HG03442 (cell line): ENCODE measurements around the gene CLGN.

Experiments used
- ATAC-seq: cut with Tn5 transposase; IDR thresholded peaks from one replicate; pipeline ENCODE4 v1.9.1; 2021; ENCODE audit warnings: mild to moderate bottlenecking, moderate library complexity; ENCODE audit not compliant: unreplicated experiment

The CLGN gene

DNA sequence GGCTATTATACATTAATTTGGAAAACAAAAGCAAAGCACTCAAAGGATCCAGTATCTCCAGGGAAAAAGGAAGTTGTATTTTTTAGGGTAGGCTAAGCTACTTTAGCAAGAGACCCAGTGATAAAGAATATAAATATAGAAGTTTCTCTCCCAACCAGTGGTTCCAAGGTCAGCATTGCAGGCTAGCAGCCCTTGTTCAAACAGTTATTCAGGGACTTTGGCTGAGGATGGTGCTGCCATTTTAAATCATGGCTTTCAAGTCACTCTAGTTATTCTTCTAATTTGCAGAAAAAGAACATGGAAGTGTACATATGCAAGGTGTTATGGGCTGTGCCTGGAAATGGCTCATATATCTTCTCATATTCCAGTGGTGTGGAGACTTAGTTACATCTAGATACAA lies 44.7 kb downstream of the CLGN start:
- no peak for ATAC-seq

DNA sequence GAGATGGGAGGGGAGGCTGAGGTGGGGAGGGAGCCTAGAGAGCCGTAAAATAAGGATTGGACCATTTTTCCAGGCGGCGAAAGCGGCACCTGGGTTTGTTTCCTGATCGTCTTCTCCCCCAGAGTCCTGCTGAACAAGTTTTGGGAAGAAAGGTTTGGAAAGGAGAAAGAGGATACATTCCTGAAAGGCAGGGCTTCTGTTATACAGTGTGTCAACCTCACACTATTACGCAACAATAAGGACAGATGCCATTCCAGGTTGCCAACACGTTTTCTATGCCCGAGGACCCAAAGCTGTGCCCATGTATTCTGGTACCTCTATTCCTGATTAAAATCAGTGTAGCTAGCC lies 53.3 kb downstream of the CLGN start:
- no peak for ATAC-seq

DNA sequence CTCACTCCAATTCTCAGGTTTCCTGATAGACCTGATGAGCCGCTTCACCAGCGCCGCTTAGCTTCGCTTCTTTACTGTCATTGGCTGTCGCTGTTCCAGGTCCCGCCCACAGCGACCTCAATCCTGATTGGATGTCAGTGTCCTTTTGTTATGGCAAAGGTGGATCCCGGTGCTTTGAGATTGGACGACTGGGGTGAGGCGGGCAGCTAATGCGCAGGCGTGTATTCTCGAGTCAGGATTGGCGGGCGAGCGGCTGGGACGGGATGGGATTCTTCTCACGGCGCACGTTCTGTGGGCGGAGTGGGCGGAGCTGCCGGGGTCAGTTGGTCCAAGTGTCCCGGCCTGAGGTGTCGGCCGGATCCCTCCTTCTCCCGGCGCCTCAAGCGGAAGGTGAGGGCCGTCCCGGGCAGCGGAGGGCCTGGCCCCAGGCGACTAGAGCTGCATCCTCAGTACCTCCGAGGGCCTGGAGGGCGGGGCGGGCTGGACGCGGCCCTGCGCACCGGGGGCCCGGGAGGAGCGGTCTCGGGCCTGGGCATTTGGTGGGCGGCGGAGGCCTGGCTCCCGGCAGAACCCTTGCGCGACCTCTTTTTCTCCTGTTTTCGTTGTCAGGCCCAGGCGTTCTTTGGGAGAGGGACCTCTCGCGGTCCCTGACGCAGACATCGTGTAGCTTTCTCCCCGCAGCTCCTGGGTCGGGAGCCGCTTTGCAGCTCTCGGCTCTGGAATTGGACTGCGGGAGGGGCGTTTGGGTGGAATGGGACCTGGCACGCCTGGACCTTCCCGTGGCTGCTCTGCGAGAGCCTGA lies 53.9 kb downstream of the CLGN start, which contains the start of gene SCOC:
TSS of gene SCOC (plus strand) at position 319 of the 802 bp plus-strand sequence. CDS start 5,525 bp downstream, outside the sequence.
- ATAC-seq: peak; percentile 91

DNA sequence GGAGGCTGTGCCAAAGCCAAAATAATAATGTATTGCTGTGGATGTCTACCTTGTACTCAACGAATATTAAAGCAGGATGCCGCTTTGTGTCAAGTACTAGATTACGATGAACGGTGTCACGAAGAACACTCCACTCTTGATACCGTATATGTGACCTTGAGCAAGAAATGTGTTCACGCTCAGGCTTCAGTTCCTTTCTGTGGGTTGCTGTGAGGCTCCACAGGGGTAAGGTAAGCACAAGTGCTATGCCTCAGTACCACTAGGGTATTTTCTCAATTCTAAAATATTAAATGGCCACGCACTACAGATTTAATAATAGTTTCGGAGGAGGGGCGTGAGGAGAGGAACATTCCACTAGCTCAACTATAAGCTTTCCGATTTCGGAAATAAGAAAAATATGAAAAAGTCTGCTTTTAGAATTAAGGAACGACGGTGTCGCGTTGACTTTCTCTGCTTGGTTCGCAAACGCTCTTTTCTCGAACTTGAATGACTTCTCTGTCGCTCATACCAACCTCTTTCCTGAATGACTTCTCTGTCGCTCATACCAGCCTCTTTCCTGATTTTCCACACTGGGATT lies 54.6 kb downstream of the CLGN start:
- ATAC-seq: peak; percentile 50

DNA sequence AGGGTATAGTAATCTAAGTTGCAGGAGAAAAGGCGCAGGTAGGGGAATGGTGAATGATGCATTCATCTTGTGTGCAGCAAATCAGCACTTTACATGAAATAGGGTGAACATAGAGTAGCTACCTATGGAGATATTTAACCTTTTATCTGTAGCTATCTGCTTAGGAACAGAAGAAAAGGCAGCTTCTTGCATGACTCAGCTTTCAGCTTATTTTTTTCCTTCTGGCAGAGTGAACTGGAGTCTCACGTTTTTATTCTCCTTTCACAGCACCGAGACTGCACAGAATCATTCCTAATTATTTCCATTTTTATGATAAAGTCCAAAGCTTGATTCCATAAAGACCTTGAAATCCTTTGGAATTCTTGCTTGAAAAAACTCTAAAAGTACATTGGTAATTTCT lies 58.8 kb downstream of the CLGN start:
- ATAC-seq: no peak

DNA sequence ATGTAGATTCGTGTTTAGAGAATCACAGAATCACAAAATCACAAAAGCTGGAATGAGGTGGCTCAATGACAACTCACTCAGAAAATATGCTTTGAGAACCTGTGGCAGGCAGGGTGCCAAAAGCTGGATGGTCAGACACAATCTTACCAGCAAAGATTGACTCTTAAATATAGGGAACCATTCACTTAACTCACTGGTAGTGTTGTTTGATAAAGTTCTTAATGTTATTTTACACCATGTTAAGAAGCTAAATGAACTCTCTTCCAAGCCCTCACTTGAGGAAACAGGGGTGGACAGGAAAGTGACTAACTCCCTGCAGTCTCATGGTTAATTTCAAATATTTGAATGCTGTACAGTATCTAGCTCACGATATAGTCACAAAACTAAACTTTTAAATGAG lies 59.7 kb downstream of the CLGN start:
- no peak for ATAC-seq

DNA sequence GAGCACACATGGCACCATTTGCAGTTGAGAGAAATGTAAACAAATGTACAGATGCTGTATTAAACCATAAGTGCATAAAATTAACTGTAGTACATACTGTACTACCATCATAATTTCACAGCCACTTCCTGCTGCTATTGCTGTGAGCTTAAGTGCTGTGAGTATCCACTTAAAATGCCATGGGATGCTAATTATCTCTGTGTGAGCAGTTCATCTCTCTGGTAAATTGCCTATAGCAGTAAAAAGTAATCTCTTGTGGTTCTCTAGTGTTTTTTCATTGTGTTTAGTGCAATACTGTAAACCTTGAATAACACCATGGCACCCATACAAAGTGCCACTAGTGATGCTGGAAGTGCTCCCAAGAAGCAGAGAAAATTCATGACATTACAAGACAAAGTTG lies 63.9 kb downstream of the CLGN start:
- no peak for ATAC-seq

DNA sequence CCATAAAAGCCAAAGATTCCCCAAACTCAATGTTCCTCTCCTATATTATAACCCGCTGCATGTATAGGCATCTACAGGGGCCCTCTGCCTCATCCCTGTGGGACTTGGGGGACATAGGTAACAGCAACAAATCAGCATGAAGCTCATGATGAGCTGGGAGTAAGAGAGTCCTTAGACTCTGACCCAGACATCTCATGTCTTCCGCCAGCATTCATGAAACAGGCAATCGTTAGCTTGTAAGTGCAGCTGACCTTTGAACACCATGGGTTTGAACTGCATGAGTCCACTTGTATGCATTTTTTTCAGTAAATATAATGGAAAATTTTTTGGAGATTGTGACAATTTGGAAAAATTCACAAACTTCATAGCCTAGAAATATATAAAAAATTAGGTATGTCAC lies 64.4 kb downstream of the CLGN start:
- ATAC-seq: no peak

DNA sequence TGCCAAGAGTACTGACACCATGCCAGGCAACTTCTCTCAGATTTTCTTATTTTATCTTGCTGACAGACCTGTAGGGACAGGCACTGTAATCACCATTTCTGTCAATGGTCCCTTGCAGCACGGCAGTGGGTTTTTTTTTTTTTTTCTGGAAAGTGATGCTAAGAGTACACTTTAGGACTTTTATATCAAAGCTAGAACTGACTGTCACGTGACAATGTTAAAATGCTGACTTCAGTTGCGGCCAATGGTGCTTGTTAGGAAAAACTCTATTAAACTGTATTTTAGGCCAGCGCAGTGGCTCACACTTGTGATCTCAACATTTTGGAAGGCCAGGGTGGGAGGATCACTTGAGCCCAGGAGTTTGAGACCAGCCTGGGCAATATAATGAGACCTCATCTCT lies 66.3 kb downstream of the CLGN start:
- ATAC-seq: no peak

DNA sequence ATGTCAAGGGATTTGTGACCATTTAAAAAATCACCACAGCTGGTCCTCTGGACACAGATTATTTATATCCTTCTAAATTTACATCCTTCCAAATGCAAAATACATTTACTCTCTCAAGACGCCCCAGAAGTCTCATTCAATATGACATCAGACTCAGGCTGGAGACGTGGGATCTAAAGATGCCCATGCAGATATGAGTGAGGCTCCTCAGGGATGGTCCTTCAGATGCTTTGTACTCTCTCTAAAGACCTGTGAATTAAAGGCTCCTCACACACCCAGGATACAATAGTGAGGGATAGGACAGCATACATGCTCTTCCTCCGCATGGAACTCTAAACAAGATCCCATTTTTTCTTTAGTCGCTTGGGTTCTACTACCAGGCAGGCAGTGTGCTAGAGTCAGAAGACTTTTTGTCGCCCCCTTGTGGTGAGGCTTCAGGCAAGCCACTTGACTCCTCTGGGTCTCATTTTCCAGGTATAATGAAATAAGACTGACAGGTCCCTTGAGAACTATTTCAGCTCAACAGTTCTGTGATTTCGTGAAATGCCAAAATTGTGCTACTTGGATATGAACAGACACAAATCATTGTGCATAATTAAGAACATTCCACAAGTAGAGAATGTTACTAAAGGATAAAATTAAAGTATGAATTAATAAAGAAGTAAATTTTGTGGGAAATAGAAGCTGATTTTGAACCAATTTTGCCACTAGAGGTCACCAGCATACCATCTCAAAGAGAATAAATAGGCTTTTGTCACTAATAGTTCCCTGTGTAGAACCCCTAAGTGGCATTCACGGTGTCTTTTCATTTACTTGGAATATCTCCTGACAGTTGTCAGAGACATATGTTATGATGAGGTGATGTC lies 67.7 kb downstream of the CLGN start:
- ATAC-seq: peak; percentile 95

DNA sequence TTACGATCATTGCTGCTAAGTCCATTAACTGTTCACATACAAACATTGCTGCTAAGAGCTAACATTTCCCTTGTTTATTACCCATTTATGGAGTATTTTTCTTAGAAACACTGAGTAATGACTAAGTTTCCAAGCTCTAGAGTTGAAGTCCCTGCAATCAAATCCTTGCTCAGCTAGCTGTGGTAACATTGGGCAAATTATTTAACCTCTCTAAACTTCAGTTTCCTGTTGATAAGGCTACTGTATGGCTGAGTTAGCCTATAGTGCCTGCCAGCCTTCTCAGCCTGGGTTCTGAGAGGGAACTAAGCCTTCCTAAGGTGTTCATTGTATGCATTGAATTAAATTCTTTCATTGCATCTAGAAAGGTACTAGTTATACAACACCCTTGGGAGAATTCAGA lies 69.2 kb downstream of the CLGN start:
- no peak for ATAC-seq

DNA sequence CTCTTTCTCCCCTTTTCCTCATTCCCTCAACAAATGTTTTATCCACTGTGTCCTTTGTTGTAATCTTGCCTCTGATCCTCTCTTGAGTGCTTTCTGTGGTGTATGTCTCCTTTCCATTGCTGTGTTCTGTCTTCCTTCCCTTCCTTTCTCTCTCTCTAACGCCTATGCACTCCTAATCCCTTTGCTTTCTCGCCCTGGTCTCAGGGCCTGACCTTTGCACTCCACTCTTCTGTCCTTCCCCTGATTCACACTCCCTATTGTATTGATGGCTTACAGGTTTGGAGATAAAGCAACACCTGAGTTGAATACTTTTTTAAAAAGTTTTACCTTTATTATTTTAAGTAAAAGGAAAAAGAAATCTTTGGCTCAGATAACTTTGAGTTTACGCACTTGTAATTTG lies 69.6 kb downstream of the CLGN start:
- no peak for ATAC-seq

DNA sequence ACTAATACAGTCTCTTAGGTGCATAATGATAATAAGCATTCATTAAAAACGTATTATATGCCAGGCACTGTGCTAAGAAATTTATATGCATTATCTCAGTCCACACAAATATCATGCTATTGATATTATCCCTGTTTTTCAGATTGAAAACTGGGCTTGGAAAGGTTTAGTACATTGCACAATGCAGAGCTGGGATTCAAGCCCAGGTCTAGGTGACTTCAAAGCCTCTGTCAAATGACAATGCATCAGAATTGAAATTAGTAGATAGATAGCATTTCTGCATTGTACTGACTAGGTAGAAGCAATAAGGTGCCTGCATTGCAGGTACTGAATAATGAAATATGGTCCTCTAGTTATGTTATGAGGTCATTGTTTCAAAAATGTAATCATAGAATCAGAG lies 72.2 kb downstream of the CLGN start:
- ATAC-seq: no peak

DNA sequence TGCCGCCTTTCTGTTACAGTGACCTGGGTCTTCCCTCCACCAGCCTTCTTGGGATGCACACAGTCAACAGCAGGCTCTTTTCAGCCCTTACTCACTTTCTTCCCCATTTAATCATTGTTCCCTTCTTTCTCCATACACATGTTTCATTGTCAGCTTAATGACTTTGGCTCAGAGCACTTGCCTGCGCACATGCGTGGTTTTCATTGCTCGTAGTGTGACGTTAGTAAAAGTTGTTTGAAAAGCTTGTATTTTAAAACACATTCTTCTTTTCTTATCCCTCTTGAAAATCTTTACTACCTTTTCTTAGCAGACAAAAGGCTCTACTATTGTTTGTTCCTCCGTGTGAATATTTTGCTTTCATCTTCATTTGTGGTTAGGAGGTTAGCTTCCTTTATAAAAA lies 73.7 kb downstream of the CLGN start:
- no peak for ATAC-seq

DNA sequence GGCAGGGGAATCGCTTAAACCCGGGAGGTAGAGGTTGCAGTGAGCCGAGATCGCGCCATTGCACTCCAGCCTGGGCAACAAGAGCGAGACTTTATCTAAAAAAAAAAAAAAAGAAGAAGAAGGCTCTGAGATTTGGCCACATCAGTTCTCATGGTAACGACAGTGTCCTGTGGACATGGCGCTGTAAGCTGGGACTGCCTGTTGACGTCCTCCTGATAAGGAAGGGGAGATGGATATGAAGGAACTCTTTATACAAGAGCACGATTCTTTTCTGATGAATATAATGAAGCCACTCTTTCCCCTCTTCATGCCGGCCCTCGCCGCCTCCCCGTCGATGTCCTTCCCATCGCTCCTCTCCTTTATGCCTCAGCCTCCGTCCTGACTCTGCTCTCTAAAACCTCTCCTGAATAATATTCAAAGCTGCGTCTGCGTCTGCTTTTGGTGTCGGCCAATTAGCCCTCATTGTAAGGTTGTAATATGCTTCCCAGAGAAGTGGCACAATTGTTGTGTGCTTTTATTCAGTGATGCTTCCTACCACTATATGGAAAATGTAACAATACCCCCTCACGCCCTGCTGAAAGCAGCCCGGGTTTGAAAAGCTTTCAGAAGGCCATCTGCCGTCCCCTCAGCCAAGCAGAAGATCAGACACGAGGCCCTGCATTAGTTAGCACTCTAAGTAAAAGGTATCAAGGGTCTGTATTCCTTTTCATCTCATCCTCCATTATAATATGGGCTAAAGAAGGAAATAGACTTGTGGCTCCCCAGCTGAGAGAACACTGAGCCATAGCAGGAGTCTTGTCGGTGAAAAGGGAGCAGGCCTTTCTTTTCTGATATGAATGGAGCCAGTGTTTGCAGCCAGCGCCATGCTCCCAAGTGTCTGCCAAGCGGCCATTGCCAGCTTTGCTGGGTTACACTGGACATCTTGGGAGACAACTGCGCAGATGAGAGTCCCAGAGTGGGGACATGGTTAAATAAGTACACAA lies 76.1 kb downstream of the CLGN start:
- no peak for ATAC-seq

DNA sequence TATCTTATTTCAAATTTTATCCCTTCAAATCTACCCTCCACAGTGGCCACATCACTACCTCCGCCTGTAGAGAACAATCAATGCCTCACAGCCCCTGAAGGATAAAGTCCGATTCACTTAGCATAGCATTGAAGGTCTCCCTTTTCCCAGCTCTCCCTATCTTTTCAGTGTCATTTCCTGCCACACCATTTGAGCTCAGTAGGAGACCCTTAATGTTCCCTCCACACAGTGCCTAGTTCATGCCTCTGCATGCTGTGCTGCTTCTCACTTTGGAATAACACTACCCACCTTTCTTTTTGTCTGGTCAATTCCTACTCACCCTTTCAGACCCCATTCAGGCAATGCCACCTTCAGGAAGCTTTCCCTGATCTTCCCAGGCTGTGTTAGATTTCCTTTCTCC lies 77.6 kb downstream of the CLGN start:
- no peak for ATAC-seq

DNA sequence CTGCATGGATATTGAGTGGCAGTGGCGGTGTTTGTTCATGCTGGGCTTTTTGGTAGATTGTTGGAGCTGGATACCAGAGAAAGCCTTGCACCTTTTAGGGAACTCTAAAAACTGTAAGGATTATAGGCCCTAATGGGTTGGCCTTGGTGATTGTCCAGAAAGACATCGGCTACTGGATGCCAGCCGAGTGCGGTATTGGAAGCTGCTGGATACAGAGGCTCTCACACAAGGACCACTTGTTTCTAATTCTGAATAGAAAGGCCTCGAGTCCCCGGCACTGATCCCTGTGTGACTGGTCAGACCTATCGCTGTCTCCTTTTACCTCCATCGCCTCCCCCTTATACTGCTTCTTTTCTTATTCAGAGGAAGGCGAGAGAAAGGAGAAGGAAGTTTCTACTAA lies 81.3 kb downstream of the CLGN start:
- no peak for ATAC-seq

DNA sequence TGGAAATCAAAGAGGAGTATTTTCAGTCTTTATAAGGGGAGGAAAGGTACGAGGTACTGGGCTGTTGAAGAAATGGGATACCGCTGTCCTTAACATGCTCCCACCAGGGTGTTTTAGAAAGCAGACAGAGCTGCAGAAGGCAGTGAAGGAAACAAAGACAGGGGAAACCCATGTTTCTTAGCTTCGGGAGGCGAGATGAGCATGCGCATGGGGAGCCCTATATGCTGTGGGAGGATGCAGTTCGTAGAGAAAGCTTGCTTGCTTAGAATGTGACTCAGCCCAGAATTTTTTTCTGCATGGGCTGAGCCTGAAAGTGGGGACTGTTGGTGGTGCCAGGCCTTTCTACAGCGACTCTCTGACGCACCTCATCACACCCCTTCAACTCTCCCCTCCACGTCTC lies 82.8 kb downstream of the CLGN start:
- no peak for ATAC-seq

DNA sequence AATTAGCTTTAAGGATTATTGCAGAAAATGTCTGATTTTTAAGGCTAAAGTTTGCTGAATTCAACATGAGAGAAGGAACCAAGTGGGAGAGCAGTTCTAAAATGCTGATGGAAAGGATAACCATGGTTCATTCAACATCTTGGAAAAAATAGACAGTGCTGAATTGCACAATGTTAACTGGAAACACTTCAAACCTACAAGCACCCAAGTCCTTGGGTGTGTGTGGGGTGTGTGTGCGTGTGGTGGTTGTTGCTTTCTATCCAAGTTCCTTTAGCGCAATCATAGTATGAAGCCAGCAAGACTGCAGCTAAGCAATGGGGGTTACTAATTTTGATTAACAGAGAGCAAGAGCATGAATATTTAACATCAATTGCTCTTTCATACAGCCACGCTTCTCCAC lies 83.3 kb downstream of the CLGN start:
- ATAC-seq: no peak

DNA sequence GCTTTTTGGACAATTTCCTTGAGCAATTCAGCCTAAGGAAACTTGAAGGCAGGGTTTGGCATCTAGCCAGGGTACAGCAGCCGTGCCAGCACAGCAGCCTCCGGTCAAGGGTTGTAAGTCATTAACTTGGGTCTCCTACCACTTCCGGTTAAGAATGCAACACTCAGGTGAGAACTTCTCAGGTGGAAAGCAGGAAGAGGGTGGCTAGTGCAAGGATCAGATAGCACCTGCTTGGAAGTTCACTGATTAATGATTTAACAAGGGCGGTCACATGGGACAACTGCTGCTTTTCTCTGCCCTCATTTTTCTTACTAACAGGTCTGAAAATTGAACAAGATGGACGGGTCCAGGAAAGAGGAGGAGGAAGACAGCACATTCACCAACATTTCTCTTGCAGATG lies 84.1 kb downstream of the CLGN start:
- ATAC-seq: peak; percentile 45

DNA sequence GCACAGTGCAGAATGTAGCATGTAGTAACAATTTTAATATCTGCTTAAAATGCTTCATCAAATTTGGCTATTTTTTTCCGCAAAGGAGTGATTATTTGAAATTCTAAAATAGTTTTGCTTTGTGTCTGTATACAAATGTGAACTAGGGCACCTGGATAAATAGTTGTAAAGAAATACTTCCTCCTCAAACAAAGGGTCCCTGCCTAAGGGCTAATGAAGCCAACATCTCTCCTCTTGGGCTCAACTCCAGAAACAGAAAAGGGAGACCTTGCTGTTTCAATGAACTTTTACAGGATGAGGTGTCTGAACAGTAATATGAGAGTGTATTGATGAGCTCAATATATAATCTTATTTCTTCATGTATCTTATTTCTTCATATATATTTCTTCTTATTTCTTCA lies 84.8 kb downstream of the CLGN start:
- ATAC-seq: no peak
